RWPE2 (cell line): ENCODE results near the gene NABP1.

ENCODE experiments used
- ATAC-seq: fragments of 200-7000 bp; cut with Tn5 transposase; 3 replicates; pipeline ENCODE4 v1.9.1; 2021; ENCODE audit warnings: low read depth
- DNase-seq: peaks from one replicate; pipeline ENCODE4 v3.0.0-alpha.2; 2020; ENCODE audit warnings: low spot score
- H3K27ac ChIP-seq: fragments of 450-650 bp; 2 replicates; pipeline ENCODE4 v1.5.1; 2017; ENCODE audit warnings: mild to moderate bottlenecking; ENCODE audit not compliant: poor library complexity, severe bottlenecking
- H3K27me3 ChIP-seq: fragments of 250-450 bp; sonication (Bioruptor Pico); 2 replicates; pipeline ENCODE4 v1.5.1; 2021; ENCODE audit warnings: mild to moderate bottlenecking, moderate library complexity; ENCODE audit not compliant: insufficient read depth, poor library complexity, severe bottlenecking
- H3K36me3 ChIP-seq: fragments of 250-450 bp; sonication (Bioruptor Pico); 2 replicates; pipeline ENCODE4 v1.5.1; 2020; ENCODE audit warnings: low read depth, mild to moderate bottlenecking, moderate library complexity
- H3K4me1 ChIP-seq: fragments of 250-450 bp; sonication (Bioruptor Pico); 2 replicates; pipeline ENCODE4 v1.5.1; 2021; ENCODE audit warnings: mild to moderate bottlenecking, moderate library complexity; ENCODE audit not compliant: insufficient read depth, poor library complexity, severe bottlenecking
- H3K4me3 ChIP-seq: fragments of 250-450 bp; sonication (Bioruptor Pico); 2 replicates; pipeline ENCODE4 v1.5.1; 2021; ENCODE audit warnings: mild to moderate bottlenecking, moderate library complexity; ENCODE audit not compliant: severe bottlenecking
- H3K9me3 ChIP-seq: fragments of 250-450 bp; sonication (Bioruptor Pico); 2 replicates; pipeline ENCODE4 v1.5.1; 2021; ENCODE audit warnings: mild to moderate bottlenecking, moderate library complexity; ENCODE audit not compliant: severe bottlenecking
- TF ChIP-seq, protein P1 (sequence below): fragments of 450-650 bp; IDR thresholded peaks from one replicate; pipeline ENCODE4 v1.5.1; 2017; ENCODE audit warnings: mild to moderate bottlenecking, moderate library complexity; ENCODE audit not compliant: poor library complexity, severe bottlenecking

Gene NABP1

DNA sequence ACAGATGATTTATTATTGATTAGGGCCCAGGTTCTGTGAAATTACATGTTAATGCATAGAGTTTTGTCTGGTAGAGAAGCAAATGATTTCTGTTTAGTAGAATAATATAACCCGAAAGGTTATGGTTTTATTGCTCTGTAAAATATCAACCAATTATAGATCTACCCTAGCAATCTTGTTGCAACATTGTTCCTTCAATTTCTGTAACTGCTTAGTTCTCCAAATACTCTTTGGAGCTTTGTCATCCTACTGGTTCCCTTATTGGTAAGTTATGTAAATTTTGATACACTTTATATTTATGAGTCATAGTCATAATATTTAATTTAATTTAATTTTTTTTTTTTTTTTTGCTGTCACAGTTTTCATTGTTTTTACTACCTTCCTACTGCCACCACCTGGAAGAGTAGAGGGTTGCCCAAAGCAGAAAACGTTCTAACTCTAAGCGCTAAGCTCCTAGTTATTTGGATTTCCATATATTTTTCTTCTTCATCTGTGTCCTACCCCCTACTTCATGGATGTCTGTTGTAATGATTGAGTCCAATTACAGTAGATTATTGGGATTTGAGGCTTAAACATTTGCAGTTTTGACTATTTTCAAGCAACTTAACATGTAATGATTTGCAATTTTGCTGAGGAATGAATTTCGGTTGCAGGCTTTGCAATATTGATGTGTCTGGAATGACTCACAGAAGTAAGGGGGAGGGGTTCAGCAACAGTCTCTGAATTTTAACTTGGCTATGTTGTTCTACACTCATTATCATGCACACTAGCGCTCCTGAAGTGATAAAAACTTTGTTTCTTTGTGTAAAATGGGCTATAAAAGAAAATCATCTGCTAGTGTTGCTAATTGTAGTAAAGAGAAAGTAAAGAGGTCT is 51.1 kb downstream of the NABP1 start:
- DNase-seq (no peak), ATAC-seq (0 out of 3 replicates have a peak, but pooled peaks have one; percentile 36)
- no peak overlapping the region for H3K27ac ChIP-seq

DNA sequence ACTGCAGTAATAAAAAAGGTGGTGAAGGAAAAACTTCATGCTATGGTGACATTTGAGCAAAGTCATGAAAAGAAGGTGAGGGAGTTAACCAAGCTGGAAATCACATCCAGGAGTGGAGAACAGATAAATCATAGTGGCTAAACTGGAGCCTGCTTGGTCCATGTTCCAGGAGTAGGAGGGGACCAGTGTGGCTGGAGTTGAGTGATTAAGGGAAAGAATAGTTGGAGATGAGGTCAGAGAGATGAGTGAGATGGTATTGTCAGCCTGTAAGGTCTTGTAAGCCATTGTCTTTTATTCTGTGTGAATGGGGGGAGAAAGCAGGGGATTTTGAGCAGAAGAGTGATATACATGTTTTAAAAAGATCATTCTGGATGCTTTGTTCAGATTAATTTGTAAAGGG is 52.3 kb downstream of the NABP1 start:
- TF ChIP-seq, protein P1, sequence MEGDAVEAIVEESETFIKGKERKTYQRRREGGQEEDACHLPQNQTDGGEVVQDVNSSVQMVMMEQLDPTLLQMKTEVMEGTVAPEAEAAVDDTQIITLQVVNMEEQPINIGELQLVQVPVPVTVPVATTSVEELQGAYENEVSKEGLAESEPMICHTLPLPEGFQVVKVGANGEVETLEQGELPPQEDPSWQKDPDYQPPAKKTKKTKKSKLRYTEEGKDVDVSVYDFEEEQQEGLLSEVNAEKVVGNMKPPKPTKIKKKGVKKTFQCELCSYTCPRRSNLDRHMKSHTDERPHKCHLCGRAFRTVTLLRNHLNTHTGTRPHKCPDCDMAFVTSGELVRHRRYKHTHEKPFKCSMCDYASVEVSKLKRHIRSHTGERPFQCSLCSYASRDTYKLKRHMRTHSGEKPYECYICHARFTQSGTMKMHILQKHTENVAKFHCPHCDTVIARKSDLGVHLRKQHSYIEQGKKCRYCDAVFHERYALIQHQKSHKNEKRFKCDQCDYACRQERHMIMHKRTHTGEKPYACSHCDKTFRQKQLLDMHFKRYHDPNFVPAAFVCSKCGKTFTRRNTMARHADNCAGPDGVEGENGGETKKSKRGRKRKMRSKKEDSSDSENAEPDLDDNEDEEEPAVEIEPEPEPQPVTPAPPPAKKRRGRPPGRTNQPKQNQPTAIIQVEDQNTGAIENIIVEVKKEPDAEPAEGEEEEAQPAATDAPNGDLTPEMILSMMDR = no peak
- ATAC-seq (no peak), DNase-seq (no peak)
- Histone ChIP-seq H3K27me3 (no peaks in the 10 kb centered on the region), H3K4me1 (no peaks in the 10 kb centered on the region), H3K36me3 (no peaks in the 10 kb centered on the region), H3K9me3 (no peaks in the 10 kb centered on the region), H3K4me3 (no peak overlapping the region), H3K27ac (no peak overlapping the region)

More for the DNA sequence above, 51.1 kb downstream of the NABP1 start:
- no peaks in the 10 kb centered on the region for H3K4me1 ChIP-seq
- no peak overlapping the region for H3K4me3 ChIP-seq
- TF ChIP-seq, protein P1 = no peak
- no peaks in the 10 kb centered on the region for H3K36me3 ChIP-seq
- no peaks in the 10 kb centered on the region for H3K9me3 ChIP-seq
- H3K27me3 ChIP-seq = no peaks in the 10 kb centered on the region
